GM10266 (cell line): ENCODE measurements around the gene TRNT1.

Source experiments
- DNase-seq: peaks from one replicate; pipeline ENCODE4 v3.0.0; 2012; ENCODE audit errors: extremely low spot score
- CTCF ChIP-seq: IDR thresholded peaks from 2 replicates; pipeline ENCODE4 v1.5.1; 2012; ENCODE audit warnings: mild to moderate bottlenecking, low read depth; ENCODE audit not compliant: control insufficient read depth, insufficient read depth; ENCODE audit errors: missing control alignments

Gene TRNT1

GRCh38 chr3:3133500-3133899, 6.8 kb downstream of the TRNT1 start:
- no peak for TF ChIP-seq CTCF
- DNase-seq: no peak

GRCh38 chr3:3134750-3135448, 8.2 kb downstream of the TRNT1 start:
- TF ChIP-seq CTCF: no peak
- DNase-seq: no peak

- no peak for DNase-seq
- TF ChIP-seq CTCF: no peak
Observed at GRCh38 chr3:3137526-3137925, 10.8 kb downstream of the TRNT1 start.

GRCh38 chr3:3141939-3142338, 15.2 kb downstream of the TRNT1 start:
- TF ChIP-seq CTCF: no peak

GRCh38 chr3:3145831-3146230, 19.1 kb downstream of the TRNT1 start:
- TF ChIP-seq CTCF: no peak

More at GRCh38 chr3:3141939-3142338, 15.2 kb downstream of the TRNT1 start:
- no peak for DNase-seq

GRCh38 chr3:3149560-3149959, 22.8 kb downstream of the TRNT1 start:
- TF ChIP-seq CTCF: no peak
- no peak for DNase-seq

More at GRCh38 chr3:3145831-3146230, 19.1 kb downstream of the TRNT1 start:
- DNase-seq: no peak

GRCh38 chr3:3151513-3151912, 24.8 kb downstream of the TRNT1 start:
- no peak for DNase-seq
- TF ChIP-seq CTCF: no peak
